GM12892 (cell line): Measurements from ENCODE around the gene RBBP7.

Experiments used
- DNase-seq: peaks from one replicate; pipeline ENCODE4 v3.0.0; 2011; ENCODE audit not compliant: insufficient read length
- FAIRE-seq: peaks from 2 replicates; lab custom pipeline; 2011; peaks lifted over from hg19 to GRCh38; lab: Jason Lieb, UNC
- POLR2A ChIP-seq: IDR thresholded peaks from 2 replicates; pipeline ENCODE4 v1.6.1; 2011; ENCODE audit warnings: low read depth, low read length, control low read depth
- POLR2AphosphoS5 ChIP-seq: IDR thresholded peaks from 2 replicates; pipeline ENCODE4 v1.6.1; 2011; ENCODE audit warnings: low read depth, low read length, control low read depth
- TAF1 ChIP-seq: IDR thresholded peaks from 2 replicates; pipeline ENCODE4 v1.6.1; 2011; ENCODE audit warnings: low read depth, mild to moderate bottlenecking, control low read depth, low read length, borderline replicate concordance

Gene RBBP7

GRCh38 chrX:16807548-16807947, 62.6 kb downstream of the RBBP7 start:
- FAIRE-seq (no peak), DNase-seq (no peak)
- TF ChIP-seq POLR2A, result no peak
- no peak for TF ChIP-seq TAF1
- no peak for TF ChIP-seq POLR2AphosphoS5

GRCh38 chrX:16804923-16805464, 65.2 kb downstream of the RBBP7 start:
- FAIRE-seq (no peak), DNase-seq (no peak)
- TF ChIP-seq POLR2AphosphoS5 (no peak), POLR2A (no peak), TAF1 (no peak)

GRCh38 chrX:16797841-16798240, 72.3 kb downstream of the RBBP7 start:
- FAIRE-seq, result no peak
- TF ChIP-seq POLR2A (no peak), POLR2AphosphoS5 (no peak), TAF1 (no peak)
- no peak for DNase-seq

- no peak for TF ChIP-seq POLR2AphosphoS5
- no peak for TF ChIP-seq POLR2A
- TF ChIP-seq TAF1, result no peak
- DNase-seq (no peak), FAIRE-seq (no peak)
Measured at GRCh38 chrX:16797358-16797757, 72.8 kb downstream of the RBBP7 start.

- DNase-seq (no peak), FAIRE-seq (no peak)
- no peak for TF ChIP-seq POLR2AphosphoS5
- TF ChIP-seq TAF1, result no peak
- TF ChIP-seq POLR2A, result no peak
Measured at GRCh38 chrX:16796298-16796697, 73.9 kb downstream of the RBBP7 start.
